Measurements from ENCODE around the gene MEOX1. TPM values are rescaled to one million over a fixed set of nuclear protein-coding genes. Genes with fewer than 3 reads are reported as not detected.
A peak's percentile ranks its signal among the peaks of the same experiment; 100 is the strongest.

Gene MEOX1
- total and polyA plus RNA-seq, 2 of the 13 experiments (the other 11 are each of a cell fraction or from before 2014, with no cell fraction given), result not detected

DNA sequence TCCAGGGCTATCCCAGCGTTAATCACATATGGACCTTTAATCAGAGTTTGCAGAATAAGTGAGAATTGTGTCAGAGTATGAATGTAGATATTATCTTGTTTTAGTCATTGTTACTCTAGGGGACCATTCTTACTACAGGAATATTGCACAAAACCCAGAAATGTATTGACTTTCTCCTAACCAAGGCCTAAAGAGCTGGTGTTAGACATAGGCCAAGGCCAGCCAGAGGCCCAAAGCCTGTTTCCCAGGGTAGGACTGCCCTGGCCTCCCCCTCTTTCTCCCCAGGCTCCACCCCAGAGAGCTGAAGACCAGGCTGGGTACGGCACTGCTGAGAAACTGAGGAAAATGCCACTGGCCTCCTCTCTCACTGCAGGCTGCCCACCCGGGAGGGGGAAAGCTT is 41.9 kb upstream of the MEOX1 start (continued):
- TF ChIP-seq, protein P1, sequence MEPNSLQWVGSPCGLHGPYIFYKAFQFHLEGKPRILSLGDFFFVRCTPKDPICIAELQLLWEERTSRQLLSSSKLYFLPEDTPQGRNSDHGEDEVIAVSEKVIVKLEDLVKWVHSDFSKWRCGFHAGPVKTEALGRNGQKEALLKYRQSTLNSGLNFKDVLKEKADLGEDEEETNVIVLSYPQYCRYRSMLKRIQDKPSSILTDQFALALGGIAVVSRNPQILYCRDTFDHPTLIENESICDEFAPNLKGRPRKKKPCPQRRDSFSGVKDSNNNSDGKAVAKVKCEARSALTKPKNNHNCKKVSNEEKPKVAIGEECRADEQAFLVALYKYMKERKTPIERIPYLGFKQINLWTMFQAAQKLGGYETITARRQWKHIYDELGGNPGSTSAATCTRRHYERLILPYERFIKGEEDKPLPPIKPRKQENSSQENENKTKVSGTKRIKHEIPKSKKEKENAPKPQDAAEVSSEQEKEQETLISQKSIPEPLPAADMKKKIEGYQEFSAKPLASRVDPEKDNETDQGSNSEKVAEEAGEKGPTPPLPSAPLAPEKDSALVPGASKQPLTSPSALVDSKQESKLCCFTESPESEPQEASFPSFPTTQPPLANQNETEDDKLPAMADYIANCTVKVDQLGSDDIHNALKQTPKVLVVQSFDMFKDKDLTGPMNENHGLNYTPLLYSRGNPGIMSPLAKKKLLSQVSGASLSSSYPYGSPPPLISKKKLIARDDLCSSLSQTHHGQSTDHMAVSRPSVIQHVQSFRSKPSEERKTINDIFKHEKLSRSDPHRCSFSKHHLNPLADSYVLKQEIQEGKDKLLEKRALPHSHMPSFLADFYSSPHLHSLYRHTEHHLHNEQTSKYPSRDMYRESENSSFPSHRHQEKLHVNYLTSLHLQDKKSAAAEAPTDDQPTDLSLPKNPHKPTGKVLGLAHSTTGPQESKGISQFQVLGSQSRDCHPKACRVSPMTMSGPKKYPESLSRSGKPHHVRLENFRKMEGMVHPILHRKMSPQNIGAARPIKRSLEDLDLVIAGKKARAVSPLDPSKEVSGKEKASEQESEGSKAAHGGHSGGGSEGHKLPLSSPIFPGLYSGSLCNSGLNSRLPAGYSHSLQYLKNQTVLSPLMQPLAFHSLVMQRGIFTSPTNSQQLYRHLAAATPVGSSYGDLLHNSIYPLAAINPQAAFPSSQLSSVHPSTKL (CRISPR knock-in tag; IDR thresholded peaks at IDR 0.05), result 0 out of 2 replicates have a peak, but pooled peaks have one; percentile 22
- TF ChIP-seq PRMT3 (CRISPR knock-in tag; IDR thresholded peaks at IDR 0.05; ENCODE audit: borderline replicate concordance, low read depth) (no peak), RARA (CRISPR knock-in tag; IDR thresholded peaks at IDR 0.05) (peak; percentile 54; the same call in 1 of the 2 replicates), HNF4A (CRISPR knock-in tag; IDR thresholded peaks at IDR 0.05) (peak; percentile 26; the same call in 1 of the 2 replicates), LCORL (IDR thresholded peaks at IDR 0.05) (no peak), LCORL (CRISPR knock-in tag; IDR thresholded peaks at IDR 0.05) (0 out of 2 replicates have a peak, but pooled peaks have one; percentile 47), ZIK1 (CRISPR knock-in tag; IDR thresholded peaks at IDR 0.05; ENCODE audit: borderline replicate concordance, low read depth) (no peak), FOXA1 (IDR thresholded peaks at IDR 0.05) (no peak), FOXA1 (CRISPR knock-in tag; IDR thresholded peaks at IDR 0.05) (0 out of 2 replicates have a peak, but pooled peaks have one; percentile 40), CHD2 (IDR thresholded peaks at IDR 0.05; ENCODE audit: low read depth, low read length) (no peak), NCOA2 (CRISPR knock-in tag; IDR thresholded peaks at IDR 0.05) (peak; percentile 38; the same call in 1 of the 2 replicates), GATAD2A (CRISPR knock-in tag; IDR thresholded peaks at IDR 0.05) (0 out of 2 replicates have a peak, but pooled peaks have one; percentile 31), ZFX (CRISPR knock-in tag; IDR thresholded peaks at IDR 0.05; ENCODE audit: low read depth) (peak; percentile 34; the same call in 1 of the 2 replicates), ONECUT2 (CRISPR knock-in tag; IDR thresholded peaks at IDR 0.05) (0 out of 2 replicates have a peak, but pooled peaks have one; percentile 33), SOX13 (IDR thresholded peaks at IDR 0.05) (no peak), SOX13 (CRISPR knock-in tag; conservative IDR thresholded peaks at IDR 0.05 in 1 of 2, IDR thresholded peaks at IDR 0.05 in 1 of 2) (peak in 1 of 2 experiments; percentile 46; a peak in 1 of 4 replicates), KAT7 (CRISPR knock-in tag; IDR thresholded peaks at IDR 0.05; ENCODE audit: borderline replicate concordance) (no peak)
- TF ChIP-seq, protein P2, sequence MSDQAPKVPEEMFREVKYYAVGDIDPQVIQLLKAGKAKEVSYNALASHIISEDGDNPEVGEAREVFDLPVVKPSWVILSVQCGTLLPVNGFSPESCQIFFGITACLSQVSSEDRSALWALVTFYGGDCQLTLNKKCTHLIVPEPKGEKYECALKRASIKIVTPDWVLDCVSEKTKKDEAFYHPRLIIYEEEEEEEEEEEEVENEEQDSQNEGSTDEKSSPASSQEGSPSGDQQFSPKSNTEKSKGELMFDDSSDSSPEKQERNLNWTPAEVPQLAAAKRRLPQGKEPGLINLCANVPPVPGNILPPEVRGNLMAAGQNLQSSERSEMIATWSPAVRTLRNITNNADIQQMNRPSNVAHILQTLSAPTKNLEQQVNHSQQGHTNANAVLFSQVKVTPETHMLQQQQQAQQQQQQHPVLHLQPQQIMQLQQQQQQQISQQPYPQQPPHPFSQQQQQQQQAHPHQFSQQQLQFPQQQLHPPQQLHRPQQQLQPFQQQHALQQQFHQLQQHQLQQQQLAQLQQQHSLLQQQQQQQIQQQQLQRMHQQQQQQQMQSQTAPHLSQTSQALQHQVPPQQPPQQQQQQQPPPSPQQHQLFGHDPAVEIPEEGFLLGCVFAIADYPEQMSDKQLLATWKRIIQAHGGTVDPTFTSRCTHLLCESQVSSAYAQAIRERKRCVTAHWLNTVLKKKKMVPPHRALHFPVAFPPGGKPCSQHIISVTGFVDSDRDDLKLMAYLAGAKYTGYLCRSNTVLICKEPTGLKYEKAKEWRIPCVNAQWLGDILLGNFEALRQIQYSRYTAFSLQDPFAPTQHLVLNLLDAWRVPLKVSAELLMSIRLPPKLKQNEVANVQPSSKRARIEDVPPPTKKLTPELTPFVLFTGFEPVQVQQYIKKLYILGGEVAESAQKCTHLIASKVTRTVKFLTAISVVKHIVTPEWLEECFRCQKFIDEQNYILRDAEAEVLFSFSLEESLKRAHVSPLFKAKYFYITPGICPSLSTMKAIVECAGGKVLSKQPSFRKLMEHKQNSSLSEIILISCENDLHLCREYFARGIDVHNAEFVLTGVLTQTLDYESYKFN (CRISPR knock-in tag; conservative IDR thresholded peaks at IDR 0.05), result 0 out of 2 replicates have a peak, but pooled peaks have one; percentile 28
- TF ChIP-seq, protein P3, sequence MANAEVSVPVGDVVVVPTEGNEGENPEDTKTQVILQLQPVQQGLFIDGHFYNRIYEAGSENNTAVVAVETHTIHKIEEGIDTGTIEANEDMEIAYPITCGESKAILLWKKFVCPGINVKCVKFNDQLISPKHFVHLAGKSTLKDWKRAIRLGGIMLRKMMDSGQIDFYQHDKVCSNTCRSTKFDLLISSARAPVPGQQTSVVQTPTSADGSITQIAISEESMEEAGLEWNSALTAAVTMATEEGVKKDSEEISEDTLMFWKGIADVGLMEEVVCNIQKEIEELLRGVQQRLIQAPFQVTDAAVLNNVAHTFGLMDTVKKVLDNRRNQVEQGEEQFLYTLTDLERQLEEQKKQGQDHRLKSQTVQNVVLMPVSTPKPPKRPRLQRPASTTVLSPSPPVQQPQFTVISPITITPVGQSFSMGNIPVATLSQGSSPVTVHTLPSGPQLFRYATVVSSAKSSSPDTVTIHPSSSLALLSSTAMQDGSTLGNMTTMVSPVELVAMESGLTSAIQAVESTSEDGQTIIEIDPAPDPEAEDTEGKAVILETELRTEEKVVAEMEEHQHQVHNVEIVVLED (CRISPR knock-in tag; IDR thresholded peaks at IDR 0.05; ENCODE audit: borderline replicate concordance), result no peak
- TF ChIP-seq, protein P4, sequence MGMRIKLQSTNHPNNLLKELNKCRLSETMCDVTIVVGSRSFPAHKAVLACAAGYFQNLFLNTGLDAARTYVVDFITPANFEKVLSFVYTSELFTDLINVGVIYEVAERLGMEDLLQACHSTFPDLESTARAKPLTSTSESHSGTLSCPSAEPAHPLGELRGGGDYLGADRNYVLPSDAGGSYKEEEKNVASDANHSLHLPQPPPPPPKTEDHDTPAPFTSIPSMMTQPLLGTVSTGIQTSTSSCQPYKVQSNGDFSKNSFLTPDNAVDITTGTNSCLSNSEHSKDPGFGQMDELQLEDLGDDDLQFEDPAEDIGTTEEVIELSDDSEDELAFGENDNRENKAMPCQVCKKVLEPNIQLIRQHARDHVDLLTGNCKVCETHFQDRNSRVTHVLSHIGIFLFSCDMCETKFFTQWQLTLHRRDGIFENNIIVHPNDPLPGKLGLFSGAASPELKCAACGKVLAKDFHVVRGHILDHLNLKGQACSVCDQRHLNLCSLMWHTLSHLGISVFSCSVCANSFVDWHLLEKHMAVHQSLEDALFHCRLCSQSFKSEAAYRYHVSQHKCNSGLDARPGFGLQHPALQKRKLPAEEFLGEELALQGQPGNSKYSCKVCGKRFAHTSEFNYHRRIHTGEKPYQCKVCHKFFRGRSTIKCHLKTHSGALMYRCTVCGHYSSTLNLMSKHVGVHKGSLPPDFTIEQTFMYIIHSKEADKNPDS (CRISPR knock-in tag; IDR thresholded peaks at IDR 0.05), result peak; percentile 99
